B cell (primary cell): ENCODE results near the gene SLC2A5. TPM values are rescaled to one million over a fixed set of nuclear protein-coding genes. Genes with fewer than 3 reads are reported as not detected.

Experiments used
- ATAC-seq: fragments of 200-7000 bp; cut with Tn5 transposase; one replicate; pipeline ENCODE4 v1.10.0; 2021; ENCODE audit warnings: low read depth, mild to moderate bottlenecking, moderate number of reproducible peaks, moderate library complexity
- CTCF ChIA-PET: fragments of 350-600 bp; sonication (Branson Sonifier 250); formaldehyde crosslinking; loops from one replicate; lab custom pipeline; 2021; ENCODE audit warnings: antibody characterized with exemption, inconsistent platforms; lab: Charles Lee
- POLR2A ChIA-PET: fragments of 350-600 bp; sonication (Branson Sonifier 250); formaldehyde crosslinking; loops from one replicate; lab custom pipeline; 2021; ENCODE audit warnings: antibody characterized with exemption; lab: Charles Lee
- DNase-seq: peaks from one replicate; pipeline ENCODE4 v3.0.0; 2013
- H2AFZ ChIP-seq: 2 replicates; pipeline ENCODE4 v1.6.1; 2012; ENCODE audit warnings: mild to moderate bottlenecking, low read depth, low read length; ENCODE audit not compliant: insufficient read depth, poor library complexity, severe bottlenecking
- H3K27ac ChIP-seq, 2 donors: 1 replicate in 1 of 2; 2 replicates in 1 of 2; pipeline ENCODE4 v1.5.1; 2012 to 2013; ENCODE audit warnings: low read length in 2 of 2, mild to moderate bottlenecking in 2 of 2, moderate library complexity in 1 of 2
- H3K27me3 ChIP-seq, 4 experiments: fragments of 200-600 bp in 1 of 4; sonication (generic) in 1 of 4; replicated peaks in 1 of 4; 1 replicate in 2 of 4; 2 replicates in 2 of 4; pipeline versions ENCODE4 v1.6.1 to v1.7.0; 2013 to 2016; ENCODE audit warnings: low read length in 3 of 4, mild to moderate bottlenecking in 2 of 4, mixed read lengths in 1 of 4, moderate library complexity in 1 of 4; ENCODE audit not compliant: insufficient read depth in 4 of 4, control insufficient read depth in 3 of 4; ENCODE audit errors: control extremely low read depth in 1 of 4
- H3K36me3 ChIP-seq, 2 experiments: replicated peaks in 1 of 2; 1 replicate in 1 of 2; 2 replicates in 1 of 2; pipeline versions ENCODE4 v1.6.1 to v1.7.1; 2013; ENCODE audit warnings: low read length in 1 of 2; ENCODE audit not compliant: insufficient read depth in 2 of 2, control insufficient read depth in 1 of 2; ENCODE audit errors: control extremely low read depth in 1 of 2, extremely low read depth in 1 of 2
- H3K4me1 ChIP-seq, 2 donors: fragments of 200-600 bp in 1 of 2; sonication (generic) in 1 of 2; 1 replicate in 1 of 2; 2 replicates in 1 of 2; pipeline versions ENCODE4 v1.5.1 to v1.6.1; 2013 to 2017; ENCODE audit warnings: low read length in 2 of 2; ENCODE audit not compliant: control insufficient read depth in 2 of 2, insufficient read depth in 2 of 2
- H3K4me2 ChIP-seq: replicated peaks from 2 replicates; pipeline ENCODE3; 2012; ENCODE audit warnings: mild to moderate bottlenecking, low read depth, low read length; ENCODE audit not compliant: poor library complexity, severe bottlenecking
- H3K4me3 ChIP-seq, 5 experiments: fragments of 200-600 bp in 1 of 5; sonication (generic) in 1 of 5; 1 replicate in 3 of 5; 2 replicates in 2 of 5; pipeline versions ENCODE4 v1.5.1 to v1.7.0; 2011 to 2016; ENCODE audit warnings: low read length in 4 of 5, mild to moderate bottlenecking in 4 of 5, low read depth in 2 of 5, control low read depth in 1 of 5, moderate library complexity in 1 of 5; ENCODE audit not compliant: insufficient read depth in 1 of 5; ENCODE audit errors: control extremely low read depth in 1 of 5, extremely low read depth in 1 of 5
- H3K79me2 ChIP-seq: fragments of 200-600 bp; sonication (generic); one replicate; pipeline ENCODE4 v1.6.0; 2016; ENCODE audit warnings: low read length; ENCODE audit not compliant: control insufficient read depth, insufficient read depth
- H3K9ac ChIP-seq: fragments of 200-600 bp; sonication (generic); 2 replicates; pipeline ENCODE4 v1.6.1; 2017; ENCODE audit warnings: mild to moderate bottlenecking, low read length, moderate library complexity
- H3K9me3 ChIP-seq, 3 donors: one replicate each; pipeline versions ENCODE4 v1.6.1 to v1.7.1; 2013; ENCODE audit warnings: low read length in 2 of 3; ENCODE audit not compliant: control insufficient read depth in 2 of 3, insufficient read depth in 1 of 3; ENCODE audit errors: control extremely low read depth in 1 of 3
- H4K20me1 ChIP-seq: 2 replicates; pipeline ENCODE4 v1.6.0; 2012; ENCODE audit warnings: mild to moderate bottlenecking, low read length; ENCODE audit not compliant: insufficient read depth, control insufficient read depth, poor library complexity, severe bottlenecking
- H3K27ac Mint-ChIP-seq: one replicate; pipeline ENCODE4 v1.8.0; 2021; ENCODE audit warnings: mixed read lengths
- H3K27me3 Mint-ChIP-seq: one replicate; pipeline ENCODE4 v1.8.0; 2021; ENCODE audit warnings: mixed read lengths
- H3K4me1 Mint-ChIP-seq: one replicate; pipeline ENCODE4 v1.8.0; 2021; ENCODE audit warnings: mixed read lengths
- H3K4me3 Mint-ChIP-seq: one replicate; pipeline ENCODE4 v1.8.0; 2021; ENCODE audit warnings: mixed read lengths
- H3K9me3 Mint-ChIP-seq: one replicate; pipeline ENCODE4 v1.8.0; 2022; ENCODE audit warnings: mixed read lengths; ENCODE audit not compliant: insufficient read depth
- CTCF ChIP-seq: fragments of 200-600 bp; IDR thresholded peaks from one replicate; pipeline ENCODE4 v1.8.0; 2022; ENCODE audit warnings: antibody characterized with exemption, mild to moderate bottlenecking
- EZH2 ChIP-seq: IDR thresholded peaks from 2 replicates; pipeline ENCODE4 v1.6.1; 2012; ENCODE audit warnings: borderline replicate concordance, low read depth, mild to moderate bottlenecking, moderate library complexity, low read length; ENCODE audit not compliant: insufficient read depth, poor library complexity, severe bottlenecking
- WGBS: methylation state at CpG from one replicate; pipeline ENCODE4 v1.1.5; 2013; ENCODE audit warnings: missing lambda C conversion rate; ENCODE audit not compliant: insufficient coverage; 5-methylcytosine and 5-hydroxymethylcytosine counted together
- intact Hi-C: fragments of 100-400 bp; cut with micrococcal nuclease; formaldehyde crosslinking; loops from one replicate; pipeline ENCODE4 v1.10.0; 2022
- polyA plus RNA-seq: library from polyadenylated mRNA; depleted of rRNA; stranded (reverse); fragments of >200 nt; gene quantifications from 2 replicates; pipeline ENCODE4 v1.2.3, GENCODE V29; 2012
- total RNA-seq, 2 donors: library from RNA; stranded (reverse); fragments of 120-200 nt in 1 of 2; gene quantifications; 1 replicate in 1 of 2; 2 replicates in 1 of 2; pipeline versions ENCODE4 v1.2.3 to v1.2.4, GENCODE V29; 2013 to 2022

Gene SLC2A5
- total and polyA plus RNA-seq, 2 donors (not counting 1 experiment from before 2014, with no cell fraction given): 16.7 to 29.5 TPM

- Mint-ChIP-seq H3K27me3 (no peaks in the 10 kb centered on the region), H3K4me1 (peaks cover 27% of the 10 kb centered on the region), H3K9me3 (no peaks in the 10 kb centered on the region), H3K4me3 (no peak overlapping the region), H3K27ac (peak overlapping the region; percentile 8)
- no peaks in the 10 kb centered on the region for H3K9me3 ChIP-seq
- H3K27me3 ChIP-seq: no peaks in the 10 kb centered on the region
- peaks cover 2 to 3% of the 10 kb centered on the region in 2 experiments for H3K36me3 ChIP-seq
- DNase-seq (no peak), ATAC-seq (no peak)
- peaks cover 16% of the 10 kb centered on the region for H3K79me2 ChIP-seq
- WGBS: 95% methylated on average over 2 of the region's 4 CpGs
- no peaks in the 10 kb centered on the region for H4K20me1 ChIP-seq
- H3K4me2 ChIP-seq: no peak overlapping the region
- ChIA-PET CTCF (interaction anchor here (0.7 to 1.6 kb wide), 2 partner anchors 10 to 16 kb away, joined by 3 to 6 read pairs; no protein-coding TSS in a partner anchor), POLR2A (no interaction called here)
- intact Hi-C loops: no loop called here
- TF ChIP-seq EZH2: no peak
- no peak for TF ChIP-seq CTCF
- no peak overlapping the region for H3K4me3 ChIP-seq
- H3K4me1 ChIP-seq: peaks cover 8 to 15% of the 10 kb centered on the region in 2 donors
- H2AFZ ChIP-seq: no peak overlapping the region
- no peak overlapping the region for H3K9ac ChIP-seq
- no peak overlapping the region for H3K27ac ChIP-seq
These were observed 9.3 kb downstream of the SLC2A5 start for GRCh38 chr1:9059891-9060744.

- Histone ChIP-seq H2AFZ (no peak overlapping the region), H3K9me3 (no peaks in the 10 kb centered on the region), H4K20me1 (no peaks in the 10 kb centered on the region), H3K9ac (no peak overlapping the region), H3K36me3 (peaks cover 2 to 3% of the 10 kb centered on the region in 2 experiments), H3K4me3 (no peak overlapping the region), H3K27ac (no peak overlapping the region), H3K4me2 (no peak overlapping the region), H3K27me3 (no peaks in the 10 kb centered on the region), H3K79me2 (peaks cover 4% of the 10 kb centered on the region), H3K4me1 (peaks cover 0 to 7% of the 10 kb centered on the region in 2 donors)
- Mint-ChIP-seq H3K27me3 (no peaks in the 10 kb centered on the region), H3K9me3 (no peaks in the 10 kb centered on the region), H3K27ac (peak overlapping the region; percentile 26), H3K4me1 (peaks cover 17% of the 10 kb centered on the region), H3K4me3 (no peak overlapping the region)
- TF ChIP-seq CTCF: no peak
- no peak for TF ChIP-seq EZH2
- WGBS: 100% methylated on average over 1 of the region's 2 CpGs
- ChIA-PET POLR2A (interaction anchor here (0.6 kb wide), 1 partner anchor 563 kb away, joined by 4 read pairs; no protein-coding TSS in a partner anchor), CTCF (interaction anchor here (0.8 kb wide), 1 partner anchor 54 kb away, joined by 4 read pairs; no protein-coding TSS in a partner anchor)
- DNase-seq: no peak
- intact Hi-C loops: no loop called here
- ATAC-seq: no peak
These were observed 11.0 kb downstream of the SLC2A5 start for GRCh38 chr1:9058465-9058864.
